GM12891 (cell line): ENCODE measurements around the gene PBRM1.

Source experiments
- DNase-seq: peaks from one replicate; pipeline ENCODE4 v3.0.0; 2011; ENCODE audit warnings: low spot score; ENCODE audit not compliant: insufficient read length
- FAIRE-seq: peaks from 2 replicates; lab custom pipeline; 2011; peaks lifted over from hg19 to GRCh38; lab: Jason Lieb, UNC
- PAX5 ChIP-seq: IDR thresholded peaks from 2 replicates; pipeline ENCODE4 v1.6.1; 2011; ENCODE audit warnings: low read length, moderate library complexity, mild to moderate bottlenecking; ENCODE audit not compliant: insufficient read depth, severe bottlenecking
- POLR2A ChIP-seq: IDR thresholded peaks from 2 replicates; pipeline ENCODE4 v1.6.1; 2011; ENCODE audit warnings: low read depth, low read length, control low read depth
- POLR2AphosphoS5 ChIP-seq: IDR thresholded peaks from 2 replicates; pipeline ENCODE4 v1.6.1; 2011; ENCODE audit warnings: low read depth, low read length, control low read depth
- POU2F2 ChIP-seq: IDR thresholded peaks from 2 replicates; pipeline ENCODE4 v1.6.1; 2011; ENCODE audit warnings: low read depth, mild to moderate bottlenecking, control low read depth, low read length, moderate library complexity
- SPI1 ChIP-seq: IDR thresholded peaks from 2 replicates; pipeline ENCODE4 v1.6.1; 2011; ENCODE audit warnings: low read depth, low read length, control low read depth
- TAF1 ChIP-seq: IDR thresholded peaks from 2 replicates; pipeline ENCODE4 v1.6.1; 2011; ENCODE audit warnings: low read depth, low read length, control low read depth

Gene PBRM1

DNA sequence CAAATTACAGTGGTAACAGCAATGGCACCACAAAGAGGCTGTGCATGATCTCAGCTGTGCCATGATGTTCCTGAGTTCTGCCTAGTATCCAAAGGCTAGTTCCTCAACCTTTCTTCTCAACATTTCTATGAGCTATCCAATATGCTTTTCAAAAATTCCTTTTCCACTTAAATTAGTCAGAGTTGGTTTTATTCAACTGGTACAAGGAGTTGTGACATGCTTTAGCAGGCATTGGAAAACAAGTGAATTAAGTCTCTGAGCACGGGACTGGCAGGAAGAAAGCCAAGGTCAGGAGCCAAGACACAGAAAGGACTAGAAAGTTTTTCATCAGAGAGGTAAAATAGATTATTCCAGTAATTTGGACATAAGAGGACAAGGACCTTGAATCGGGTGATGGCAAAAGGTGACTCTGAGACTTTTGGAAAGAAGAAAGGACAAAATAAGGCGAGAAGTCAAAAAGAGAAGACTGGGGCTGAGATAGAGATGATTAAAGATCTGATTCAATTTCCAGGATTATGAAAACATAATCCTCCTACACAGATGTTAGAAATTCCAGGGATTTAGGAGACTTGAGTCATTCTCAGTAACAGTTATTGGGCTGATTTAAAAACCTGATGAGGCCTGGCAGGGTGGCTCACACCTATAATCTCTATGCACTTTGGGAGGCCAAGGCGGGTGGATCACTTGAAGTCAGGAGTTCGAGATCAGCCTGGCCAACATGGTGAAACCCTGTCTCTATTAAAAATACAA is 36.1 kb downstream of the PBRM1 start:
- no peak for FAIRE-seq
- TF ChIP-seq SPI1 (no peak), TAF1 (no peak), POU2F2 (no peak), POLR2A (no peak), POLR2AphosphoS5 (no peak), PAX5 (no peak)
- DNase-seq: no peak

DNA sequence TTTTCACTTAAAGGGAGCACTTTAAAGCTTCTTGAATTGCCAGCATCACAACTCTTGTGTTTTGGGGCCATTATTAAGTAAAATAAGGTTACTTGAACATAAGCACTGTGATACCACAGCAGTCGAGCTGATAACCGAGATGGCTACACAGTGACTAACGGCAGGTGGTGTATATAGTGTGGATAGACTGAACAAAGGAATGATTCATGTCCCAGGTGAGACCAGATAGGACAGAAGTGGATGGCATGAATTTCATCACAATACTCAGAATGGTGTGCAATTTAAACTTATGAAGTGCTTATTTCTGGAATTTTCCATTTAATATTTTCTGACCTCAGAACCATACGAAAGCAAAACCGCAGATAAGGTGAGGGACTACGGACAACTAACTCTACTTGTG is 40.2 kb downstream of the PBRM1 start:
- no peak for DNase-seq
- FAIRE-seq: no peak
- TF ChIP-seq POLR2A (no peak), TAF1 (no peak), POU2F2 (no peak), SPI1 (no peak), POLR2AphosphoS5 (no peak), PAX5 (no peak)

DNA sequence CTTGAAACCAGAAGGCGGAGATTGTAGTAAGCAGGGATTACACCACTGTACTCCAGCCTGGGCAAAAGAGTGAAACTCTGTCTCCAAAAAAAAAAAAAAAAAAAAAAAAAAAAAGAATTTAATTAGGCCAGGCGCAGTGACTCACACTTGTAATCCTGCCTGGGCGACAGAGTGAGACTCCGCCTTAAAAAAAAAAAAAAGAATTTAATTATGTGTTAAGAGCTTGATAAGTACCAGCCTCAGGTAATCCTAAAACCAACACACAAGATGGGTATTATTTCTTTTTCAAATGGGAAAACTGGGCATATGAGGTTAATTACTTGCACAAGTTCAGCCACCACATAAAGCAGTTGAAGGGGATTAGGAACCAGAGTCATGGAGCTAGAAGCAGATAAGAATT is 49.0 kb downstream of the PBRM1 start:
- TF ChIP-seq POLR2A (no peak), SPI1 (no peak), PAX5 (no peak), POU2F2 (no peak)
- DNase-seq: no peak
- no peak for FAIRE-seq

DNA sequence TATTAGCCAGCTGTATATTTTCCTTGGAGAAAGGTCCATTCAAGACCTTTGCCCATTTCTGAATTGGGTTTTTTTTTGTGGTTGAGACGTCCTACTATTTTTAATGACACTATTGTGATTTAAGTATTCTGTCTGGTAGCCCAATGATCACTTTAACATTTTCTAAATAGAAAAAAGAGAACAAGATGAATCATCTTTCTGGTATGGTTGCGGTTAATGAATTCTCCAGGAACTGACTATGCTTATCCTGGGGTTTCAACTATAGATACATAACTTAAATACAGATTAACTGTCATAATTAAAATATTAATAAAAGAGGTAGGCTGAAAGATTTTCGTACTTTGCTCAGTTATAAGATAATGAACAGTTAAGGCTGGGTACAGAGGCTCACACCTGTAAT is 51.9 kb downstream of the PBRM1 start:
- no peak for TF ChIP-seq SPI1
- no peak for TF ChIP-seq PAX5
- TF ChIP-seq POLR2AphosphoS5: no peak
- TF ChIP-seq POU2F2: no peak
- no peak for TF ChIP-seq POLR2A
- TF ChIP-seq TAF1: no peak
- FAIRE-seq (no peak), DNase-seq (no peak)

DNA sequence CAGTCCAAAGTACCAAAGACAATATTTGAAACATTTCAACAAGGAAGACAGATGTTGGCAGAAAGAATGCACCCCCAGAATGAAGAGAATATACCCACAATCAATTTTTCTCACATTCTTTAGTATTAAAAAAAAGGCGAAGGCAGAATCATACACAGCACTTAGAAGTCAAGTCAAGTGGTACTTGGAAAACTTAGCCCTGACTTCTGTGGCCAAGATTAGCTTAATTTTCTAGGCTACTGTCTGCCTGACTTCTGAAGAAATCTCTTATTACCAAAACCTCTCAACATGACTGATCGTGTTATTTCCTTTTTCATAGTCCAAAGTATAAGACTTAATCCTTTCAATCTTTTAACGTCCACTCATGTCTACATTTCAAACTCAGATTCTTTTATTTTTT is 60.7 kb downstream of the PBRM1 start:
- FAIRE-seq (no peak), DNase-seq (no peak)
- TF ChIP-seq POU2F2: no peak
- no peak for TF ChIP-seq SPI1
- TF ChIP-seq POLR2A: no peak
- no peak for TF ChIP-seq TAF1
- no peak for TF ChIP-seq PAX5
- no peak for TF ChIP-seq POLR2AphosphoS5

DNA sequence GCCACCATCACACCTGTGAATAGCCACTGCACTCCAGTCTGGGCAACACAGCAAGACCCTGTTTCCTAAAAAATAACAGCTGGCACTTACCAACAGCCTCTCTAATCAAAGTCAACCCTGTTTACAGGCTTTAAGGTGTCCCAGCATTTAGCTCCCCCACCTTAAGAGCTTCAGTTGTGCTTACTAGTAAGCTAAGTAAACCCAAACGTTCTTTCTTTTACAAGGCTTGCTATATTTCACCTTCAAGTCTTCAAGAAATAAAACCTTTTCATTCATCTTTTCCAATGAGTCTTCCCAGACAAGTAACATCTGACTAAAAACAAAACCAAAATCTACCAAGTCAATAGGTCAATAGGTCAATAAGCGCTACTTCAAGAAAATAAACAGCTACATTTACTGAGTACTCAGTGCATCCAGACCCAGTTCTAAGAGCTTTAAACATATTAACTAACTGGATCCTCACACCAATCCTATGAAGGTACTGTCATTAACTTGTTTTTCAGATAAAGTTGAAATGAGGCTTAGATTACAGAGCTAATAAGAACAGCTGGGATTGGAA is 62.4 kb downstream of the PBRM1 start:
- TF ChIP-seq TAF1 (no peak), POLR2A (no peak), SPI1 (no peak), PAX5 (no peak), POU2F2 (no peak), POLR2AphosphoS5 (no peak)
- DNase-seq: no peak
- FAIRE-seq: no peak

DNA sequence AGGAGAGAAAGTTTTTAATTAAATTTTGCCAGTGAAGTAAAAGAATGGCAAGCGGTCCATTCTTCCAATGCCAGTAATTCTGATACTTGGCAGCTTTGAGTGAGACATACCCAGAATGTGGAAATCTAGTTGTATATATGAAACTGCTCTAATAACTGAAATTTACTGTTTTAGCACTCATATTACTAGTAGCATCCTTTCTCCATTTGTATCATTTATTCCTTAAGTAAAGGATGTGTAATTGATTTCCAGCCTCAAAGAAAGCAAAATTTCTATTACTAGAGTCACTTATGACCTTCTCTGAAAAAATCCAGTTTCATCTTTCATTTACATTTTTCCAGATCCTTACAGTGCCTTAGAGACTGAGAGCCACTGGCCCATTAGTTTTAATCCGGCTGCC is 65.1 kb downstream of the PBRM1 start:
- DNase-seq (no peak), FAIRE-seq (no peak)
- TF ChIP-seq POLR2AphosphoS5: no peak
- no peak for TF ChIP-seq SPI1
- no peak for TF ChIP-seq PAX5

DNA sequence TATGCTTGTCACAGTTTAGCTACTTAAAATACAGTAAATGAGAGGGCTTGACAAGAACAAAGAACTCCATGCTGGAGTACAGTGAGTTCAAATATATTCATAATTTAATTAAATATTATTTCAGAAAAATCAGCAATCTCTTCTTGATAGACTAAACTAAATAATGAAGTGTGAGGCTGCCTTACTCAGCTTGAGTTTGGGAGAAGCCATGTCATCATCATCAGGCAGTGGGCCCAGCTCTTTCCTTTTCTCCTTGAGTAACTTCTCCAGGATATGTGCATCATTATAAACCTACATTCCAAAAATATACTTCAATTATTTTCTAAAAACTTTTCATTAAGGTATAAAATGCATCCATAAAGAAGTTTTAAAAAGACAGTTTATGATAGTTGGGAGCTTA is 70.5 kb downstream of the PBRM1 start:
- DNase-seq (no peak), FAIRE-seq (no peak)
- TF ChIP-seq SPI1 (no peak), POLR2AphosphoS5 (no peak), TAF1 (no peak), PAX5 (no peak), POLR2A (no peak), POU2F2 (no peak)

DNA sequence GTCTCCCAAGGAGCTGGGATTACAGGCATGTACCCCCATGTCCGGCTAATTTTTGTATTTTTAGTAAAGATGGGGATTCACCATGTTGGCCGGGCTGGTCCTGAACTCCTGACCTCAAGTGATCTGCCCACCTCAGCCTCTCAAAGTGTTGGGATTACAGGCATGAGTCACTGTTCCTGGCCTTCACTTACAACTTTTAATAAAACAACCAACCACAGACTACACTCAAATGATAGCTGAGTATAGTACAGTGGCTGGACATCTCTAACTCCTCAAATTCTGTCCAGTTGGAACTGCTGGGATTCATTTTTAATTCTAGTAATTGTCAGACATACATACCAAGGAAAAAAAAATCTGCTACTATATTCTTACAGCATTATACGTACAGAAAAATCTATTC is 71.0 kb downstream of the PBRM1 start:
- no peak for DNase-seq
- FAIRE-seq: no peak
- TF ChIP-seq POLR2A: no peak
- TF ChIP-seq TAF1: no peak
- TF ChIP-seq POU2F2: no peak
- TF ChIP-seq SPI1: no peak
- TF ChIP-seq PAX5: no peak
- TF ChIP-seq POLR2AphosphoS5: no peak

DNA sequence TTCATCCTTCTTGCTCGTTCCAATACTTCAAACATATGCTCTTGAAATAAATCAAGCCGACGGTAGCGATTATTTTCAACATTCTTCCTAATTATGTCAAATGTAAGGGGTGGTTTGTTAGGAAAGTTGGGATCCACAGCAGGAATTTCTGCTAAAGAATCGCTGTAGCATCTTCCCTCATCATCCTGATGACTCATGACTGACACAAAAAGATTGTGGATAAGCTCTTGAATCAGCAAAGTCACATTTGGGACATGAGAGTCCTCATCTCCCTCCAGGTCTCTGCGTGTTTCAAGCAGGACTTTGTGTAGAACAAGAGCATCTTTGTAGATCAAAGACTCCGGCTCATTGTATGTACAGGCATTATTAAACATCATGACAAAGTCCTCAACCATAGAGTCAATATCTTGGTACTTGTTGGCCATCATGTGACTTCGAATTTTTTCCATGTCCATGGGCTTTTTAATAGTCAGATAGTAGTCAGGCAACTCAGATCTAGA is 76.3 kb downstream of the PBRM1 start:
- FAIRE-seq: no peak
- TF ChIP-seq POLR2A (no peak), POU2F2 (no peak), TAF1 (no peak)
- no peak for DNase-seq

DNA sequence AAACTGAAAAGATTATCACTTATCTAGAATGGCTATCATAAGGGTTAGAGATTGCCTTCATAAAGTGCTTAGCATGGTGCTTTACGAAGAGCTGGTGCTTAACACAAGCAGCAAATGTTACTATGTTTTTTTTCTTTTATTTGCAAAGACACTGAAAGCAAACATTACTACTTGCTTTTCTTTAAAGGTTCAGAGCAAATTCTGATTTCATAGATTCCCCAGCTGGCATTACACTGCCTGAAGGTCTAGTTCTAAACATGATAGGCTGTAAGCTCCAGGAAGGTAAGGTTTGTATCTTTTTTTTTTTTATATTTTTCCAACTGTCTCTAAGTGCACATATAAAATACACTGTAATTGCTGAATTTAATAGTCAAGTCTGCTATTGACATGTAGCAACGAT is 77.4 kb downstream of the PBRM1 start:
- FAIRE-seq (no peak), DNase-seq (no peak)
- TF ChIP-seq SPI1 (no peak), POLR2A (no peak), TAF1 (no peak), PAX5 (no peak), POU2F2 (no peak), POLR2AphosphoS5 (no peak)
